Endodermal cell (in vitro differentiated cells): Measurements from ENCODE around the gene TEX51. TPM values are rescaled to one million over a fixed set of nuclear protein-coding genes. Genes with fewer than 3 reads are reported as not detected.

Experiments
- DNase-seq: peaks from one replicate; pipeline ENCODE4 v3.0.0-alpha.2; 2017
- H3K27ac ChIP-seq: 2 replicates; pipeline ENCODE4 v1.5.1; 2013; ENCODE audit warnings: mild to moderate bottlenecking, low read depth, low read length, moderate library complexity
- H3K27me3 ChIP-seq: 2 replicates; pipeline ENCODE4 v1.6.1; 2013; ENCODE audit warnings: mild to moderate bottlenecking, low read length, moderate library complexity; ENCODE audit not compliant: insufficient read depth, control insufficient read depth, poor library complexity, severe bottlenecking
- H3K36me3 ChIP-seq: 2 replicates; pipeline ENCODE4 v1.7.0; 2013; ENCODE audit warnings: mild to moderate bottlenecking, low read length, moderate library complexity; ENCODE audit not compliant: control insufficient read depth, insufficient read depth
- H3K4me1 ChIP-seq: one replicate; pipeline ENCODE4 v1.7.0; 2013; ENCODE audit warnings: low read length; ENCODE audit not compliant: control insufficient read depth, insufficient read depth
- H3K4me3 ChIP-seq: 2 replicates; pipeline ENCODE4 v1.5.1; 2013; ENCODE audit warnings: mild to moderate bottlenecking, low read length, moderate library complexity
- H3K9ac ChIP-seq: 2 replicates; pipeline ENCODE4 v1.6.1; 2013; ENCODE audit warnings: mild to moderate bottlenecking, low read length, moderate library complexity; ENCODE audit not compliant: poor library complexity, severe bottlenecking; ENCODE audit errors: extremely low read depth
- H3K9me3 ChIP-seq: 2 replicates; pipeline ENCODE4 v1.6.1; 2013; ENCODE audit warnings: mild to moderate bottlenecking, low read length, moderate library complexity; ENCODE audit not compliant: control insufficient read depth
- H3K27ac Mint-ChIP-seq: 2 replicates; pipeline ENCODE4 v1.8.0; 2020; ENCODE audit warnings: mixed read lengths
- H3K27me3 Mint-ChIP-seq: 2 replicates; pipeline ENCODE4 v1.8.0; 2021; ENCODE audit warnings: mild to moderate bottlenecking, mixed read lengths; ENCODE audit not compliant: insufficient read depth
- H3K36me3 Mint-ChIP-seq: 2 replicates; pipeline ENCODE4 v1.8.0; 2020; ENCODE audit warnings: low read depth, mixed read lengths
- H3K4me1 Mint-ChIP-seq: 2 replicates; pipeline ENCODE4 v1.8.0; 2020; ENCODE audit warnings: mixed read lengths
- H3K4me3 Mint-ChIP-seq: 2 replicates; pipeline ENCODE4 v1.8.0; 2020; ENCODE audit warnings: mild to moderate bottlenecking, moderate library complexity, mixed read lengths
- H3K9me3 Mint-ChIP-seq: 2 replicates; pipeline ENCODE4 v1.8.0; 2020; ENCODE audit warnings: mild to moderate bottlenecking, mixed read lengths
- CTCF ChIP-seq: fragments of 200-600 bp; sonication (generic); conservative IDR thresholded peaks from 2 replicates; pipeline ENCODE4 v1.5.0; 2021; ENCODE audit warnings: antibody characterized with exemption, mild to moderate bottlenecking
- WGBS, 2 experiments: methylation state at CpG; one replicate each; pipeline versions ENCODE4 v1.1.5 to v1.1.7; 2013; ENCODE audit warnings: missing lambda C conversion rate in 2 of 2, mixed read lengths in 1 of 2; ENCODE audit not compliant: insufficient coverage in 1 of 2, insufficient read length in 1 of 2; 5-methylcytosine and 5-hydroxymethylcytosine counted together
- total RNA-seq, 2 donors: library from RNA; stranded (reverse); fragmentation: NEBNext Ultra II Directional in 1 of 2; extraction: Animal tissue kit (Norgen Biotek cat#: 25700) in 1 of 2; gene quantifications; 2 replicates in 1 of 2; 3 replicates in 1 of 2; pipeline ENCODE4 v1.2.1, GENCODE V29; 2021

TEX51 gene
- total RNA-seq, 2 donors from 2014 or later, result not detected

DNA sequence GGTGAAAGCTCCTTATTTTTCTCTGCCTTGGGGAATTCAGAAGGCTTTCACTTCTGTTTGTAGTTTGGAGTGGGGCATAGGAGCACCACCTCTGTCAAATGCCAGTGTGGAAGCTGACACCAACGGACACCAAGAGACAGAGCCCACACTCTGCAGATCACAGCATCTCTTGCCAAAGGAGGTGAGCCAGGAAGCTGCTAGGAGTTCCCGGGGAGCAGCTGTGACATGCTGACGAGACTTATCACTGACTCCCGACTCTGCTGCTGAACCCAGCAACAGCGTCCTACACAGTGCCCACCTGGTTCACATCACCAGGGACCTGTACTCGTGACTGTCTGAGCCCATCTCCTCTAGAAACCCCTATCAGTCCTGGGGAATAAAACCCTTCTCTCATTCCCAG lies 8.1 kb downstream of the TEX51 start:
- H3K4me1 ChIP-seq, result peaks cover 5% of the 10 kb centered on the region
- H3K4me1 Mint-ChIP-seq, result peaks cover 13% of the 10 kb centered on the region
- DNase-seq, result peak; percentile 40
- H3K4me3 ChIP-seq, result no peak overlapping the region
- peaks cover 13% of the 10 kb centered on the region for H3K9me3 Mint-ChIP-seq
- H3K9me3 ChIP-seq, result peaks cover 10% of the 10 kb centered on the region
- no peak overlapping the region for H3K27ac Mint-ChIP-seq
- H3K36me3 ChIP-seq, result no peaks in the 10 kb centered on the region
- no peak overlapping the region for H3K9ac ChIP-seq
- 89 to 93% methylated on average over 5 to 6 of the region's 6 CpGs for WGBS, 2 experiments
- H3K4me3 Mint-ChIP-seq, result no peak overlapping the region
- no peaks in the 10 kb centered on the region for H3K36me3 Mint-ChIP-seq
- peaks cover 5% of the 10 kb centered on the region for H3K27me3 Mint-ChIP-seq
- no peak for TF ChIP-seq CTCF
- H3K27me3 ChIP-seq, result no peaks in the 10 kb centered on the region
- no peak overlapping the region for H3K27ac ChIP-seq

GRCh38 chr2:126907671-126908070 lies 9.0 kb downstream of the TEX51 start:
- H3K27me3 Mint-ChIP-seq, result peaks cover 5% of the 10 kb centered on the region
- 90 to 91% methylated on average over 11 to 12 of the region's 12 CpGs for WGBS, 2 experiments
- peaks cover 13% of the 10 kb centered on the region for H3K9me3 Mint-ChIP-seq

GRCh38 chr2:126908721-126909177 lies 10.1 kb downstream of the TEX51 start:
- no peak overlapping the region for H3K4me3 Mint-ChIP-seq
- no peak overlapping the region for H3K27ac Mint-ChIP-seq
- H3K27me3 Mint-ChIP-seq, result peaks cover 5% of the 10 kb centered on the region
- TF ChIP-seq CTCF, result no peak
- Histone ChIP-seq H3K27me3 (no peaks in the 10 kb centered on the region), H3K27ac (no peak overlapping the region), H3K9me3 (peaks cover 10% of the 10 kb centered on the region), H3K9ac (no peak overlapping the region), H3K4me1 (peaks cover 5% of the 10 kb centered on the region), H3K36me3 (no peaks in the 10 kb centered on the region), H3K4me3 (no peak overlapping the region)
- peaks cover 10% of the 10 kb centered on the region for H3K9me3 Mint-ChIP-seq
- no peaks in the 10 kb centered on the region for H3K36me3 Mint-ChIP-seq
- 87 to 100% methylated on average over 3 to 10 of the region's 10 CpGs for WGBS, 2 experiments
- DNase-seq, result peak; percentile 53
- peaks cover 13% of the 10 kb centered on the region for H3K4me1 Mint-ChIP-seq

More at GRCh38 chr2:126907671-126908070, 9.0 kb downstream of the TEX51 start:
- Histone ChIP-seq H3K27ac (no peak overlapping the region), H3K9ac (no peak overlapping the region), H3K9me3 (peaks cover 10% of the 10 kb centered on the region), H3K4me3 (no peak overlapping the region), H3K27me3 (no peaks in the 10 kb centered on the region), H3K4me1 (peaks cover 5% of the 10 kb centered on the region), H3K36me3 (no peaks in the 10 kb centered on the region)
- peak; percentile 20 for DNase-seq
- H3K4me1 Mint-ChIP-seq, result peaks cover 13% of the 10 kb centered on the region
- H3K4me3 Mint-ChIP-seq, result no peak overlapping the region
- no peaks in the 10 kb centered on the region for H3K36me3 Mint-ChIP-seq
- H3K27ac Mint-ChIP-seq, result no peak overlapping the region
- TF ChIP-seq CTCF, result no peak
